ENCODE results near the gene CDK18.
"Not testable (repeated sequence)": the region's sequence is repeated elsewhere in the genome, so short reads cannot be mapped to it uniquely, and the experiment has no call there.

The CDK18 gene

GRCh38 chr1:205481629-205482151 is 22.8 kb upstream of the CDK18 start:
- DNase-seq = no peak

- not testable (repeated sequence) for DNase-seq
These were observed 21.9 kb upstream of the CDK18 start for GRCh38 chr1:205482587-205482986.

- no peak for DNase-seq
These were observed 21.1 kb upstream of the CDK18 start for GRCh38 chr1:205483372-205483771.

- DNase-seq = peak; percentile 41
These were observed 19.2 kb upstream of the CDK18 start for GRCh38 chr1:205484985-205485967.

- DNase-seq = no peak
These were observed 18.2 kb upstream of the CDK18 start for GRCh38 chr1:205486258-205486657.

GRCh38 chr1:205488074-205488723 is 16.3 kb upstream of the CDK18 start:
- peak; percentile 56 for DNase-seq

- DNase-seq = no peak
These were observed 12.7 kb upstream of the CDK18 start for GRCh38 chr1:205491794-205492193.

- peak; percentile 65 for DNase-seq
These were observed 12.2 kb upstream of the CDK18 start for GRCh38 chr1:205492201-205492667.

- DNase-seq = no peak
These were observed 11.7 kb upstream of the CDK18 start for GRCh38 chr1:205492774-205493173.

- peak; percentile 98 for DNase-seq
These were observed 11.0 kb upstream of the CDK18 start for GRCh38 chr1:205493241-205494085.

- no peak for DNase-seq
These were observed 10.4 kb upstream of the CDK18 start for GRCh38 chr1:205494115-205494514.

- peak; percentile 85 for DNase-seq
These were observed 9.1 kb upstream of the CDK18 start for GRCh38 chr1:205495237-205495823.

GRCh38 chr1:205496661-205497060 is 7.8 kb upstream of the CDK18 start:
- no peak for DNase-seq

GRCh38 chr1:205497351-205497750 is 7.1 kb upstream of the CDK18 start:
- DNase-seq = peak; percentile 43

GRCh38 chr1:205499789-205500188 is 4.7 kb upstream of the CDK18 start:
- DNase-seq = no peak

GRCh38 chr1:205500240-205501233 is 3.9 kb upstream of the CDK18 start:
- DNase-seq = no peak

GRCh38 chr1:205502111-205502810 is 2.2 kb upstream of the CDK18 start:
- DNase-seq = no peak

- no peak for DNase-seq
These were observed 1.5 kb upstream of the CDK18 start for GRCh38 chr1:205502992-205503391.

GRCh38 chr1:205505076-205505729 is 734 bp downstream of the CDK18 start:
- no peak for DNase-seq

GRCh38 chr1:205505791-205506190 is 1.3 kb downstream of the CDK18 start:
- no peak for DNase-seq

Data from NCI-H446 treated with DMSO at 0.1 percent for 48 hours (cell line).